Lower lobe of right lung (tissue), 2 donors: ENCODE data around the gene RNF144B. TPM values are rescaled to one million over a fixed set of nuclear protein-coding genes. Genes with fewer than 3 reads are reported as not detected.

ENCODE experiments used
- ATAC-seq, 2 donors: fragments of 200-7000 bp; cut with Tn5 transposase; one replicate each; pipeline ENCODE4 v1.9.1; 2020 to 2022; ENCODE audit warnings: mild to moderate bottlenecking in 2 of 2, moderate library complexity in 2 of 2
- DNase-seq: peaks from one replicate; pipeline ENCODE4 v3.0.0-alpha.2; 2020
- H3K27ac ChIP-seq: fragments of 200-600 bp; one replicate; pipeline ENCODE4 v1.8.0; 2022
- H3K27me3 ChIP-seq: fragments of 200-600 bp; one replicate; pipeline ENCODE4 v1.8.0; 2022; ENCODE audit warnings: low read depth
- H3K36me3 ChIP-seq: fragments of 200-600 bp; one replicate; pipeline ENCODE4 v1.8.0; 2022; ENCODE audit warnings: mild to moderate bottlenecking
- H3K4me1 ChIP-seq: fragments of 200-600 bp; one replicate; pipeline ENCODE4 v1.8.0; 2022
- H3K4me3 ChIP-seq: fragments of 200-600 bp; one replicate; pipeline ENCODE4 v1.8.0; 2022; ENCODE audit warnings: mild to moderate bottlenecking
- H3K9me3 ChIP-seq: fragments of 200-600 bp; one replicate; pipeline ENCODE4 v1.8.0; 2022
- CTCF ChIP-seq: fragments of 200-600 bp; IDR thresholded peaks from one replicate; pipeline ENCODE4 v1.8.0; 2022; ENCODE audit warnings: antibody characterized with exemption, mild to moderate bottlenecking
- intact Hi-C: fragments of 100-400 bp; cut with DNase I; formaldehyde crosslinking; loops from one replicate; pipeline ENCODE4 v1.11.0; 2022
- total RNA-seq: library from RNA; stranded (reverse); fragmentation: NEBNext Ultra II Directional; extraction: Animal tissue kit (Norgen Biotek cat#: 25700); gene quantifications from one replicate; pipeline ENCODE4 v1.2.1, GENCODE V29; 2021
- donor health status: DM: no; HTN: yes; CAD: no; lungs with severe emphysema.

The RNF144B gene
- total RNA-seq, 1 donor from 2014 or later, result 109 TPM

- DNase-seq (no peak), ATAC-seq (no peak)
- Histone ChIP-seq H3K27ac (no peak overlapping the region), H3K9me3 (no peaks in the 10 kb centered on the region), H3K4me1 (peaks cover 30% of the 10 kb centered on the region), H3K36me3 (no peaks in the 10 kb centered on the region), H3K4me3 (no peak overlapping the region), H3K27me3 (no peaks in the 10 kb centered on the region)
- intact Hi-C loops, result no loop called here
- no peak for TF ChIP-seq CTCF
Measured at GRCh38 chr6:18415671-18416340, 28.7 kb downstream of the RNF144B start.

GRCh38 chr6:18416341-18416679 is 29.2 kb downstream of the RNF144B start:
- H3K4me3 ChIP-seq, result no peak overlapping the region
- no peak for ATAC-seq
- H3K27ac ChIP-seq, result no peak overlapping the region
- peaks cover 31% of the 10 kb centered on the region for H3K4me1 ChIP-seq
- no peaks in the 10 kb centered on the region for H3K9me3 ChIP-seq
- DNase-seq, result no peak
- no peaks in the 10 kb centered on the region for H3K36me3 ChIP-seq
- TF ChIP-seq CTCF, result no peak
- no peaks in the 10 kb centered on the region for H3K27me3 ChIP-seq
- intact Hi-C loops, result no loop called here

GRCh38 chr6:18420328-18420727 is 33.2 kb downstream of the RNF144B start:
- no peak overlapping the region for H3K27ac ChIP-seq
- no peak overlapping the region for H3K4me3 ChIP-seq
- TF ChIP-seq CTCF, result no peak
- no peaks in the 10 kb centered on the region for H3K36me3 ChIP-seq
- DNase-seq (no peak), ATAC-seq (no peak)
- peaks cover 42% of the 10 kb centered on the region for H3K4me1 ChIP-seq
- H3K9me3 ChIP-seq, result no peaks in the 10 kb centered on the region
- H3K27me3 ChIP-seq, result no peaks in the 10 kb centered on the region
- intact Hi-C loops, result no loop called here

- Histone ChIP-seq H3K27me3 (no peaks in the 10 kb centered on the region), H3K36me3 (no peaks in the 10 kb centered on the region), H3K4me1 (peaks cover 59% of the 10 kb centered on the region), H3K9me3 (no peaks in the 10 kb centered on the region), H3K4me3 (no peak overlapping the region), H3K27ac (no peak overlapping the region)
- ATAC-seq (no peak), DNase-seq (no peak)
- intact Hi-C loops, result no loop called here
- no peak for TF ChIP-seq CTCF
Measured at GRCh38 chr6:18422136-18422535, 35.0 kb downstream of the RNF144B start.

GRCh38 chr6:18423426-18423825 is 36.3 kb downstream of the RNF144B start:
- H3K27me3 ChIP-seq, result no peaks in the 10 kb centered on the region
- no peak for TF ChIP-seq CTCF
- H3K4me3 ChIP-seq, result no peak overlapping the region
- H3K9me3 ChIP-seq, result no peaks in the 10 kb centered on the region
- no peak overlapping the region for H3K27ac ChIP-seq
- H3K4me1 ChIP-seq, result peaks cover 66% of the 10 kb centered on the region
- no peak for ATAC-seq
- no peak for DNase-seq
- peaks cover 9% of the 10 kb centered on the region for H3K36me3 ChIP-seq
- intact Hi-C loops, result no loop called here
